ENCODE measurements around the gene AKIRIN2. TPM values are rescaled to one million over a fixed set of nuclear protein-coding genes. Genes with fewer than 3 reads are reported as not detected.

The AKIRIN2 gene
- total and polyA plus RNA-seq, 2 donors (not counting 1 experiment from before 2014, with no cell fraction given) = 82.2 to 108 TPM

GRCh38 chr6:87747646-87748045 lies 45.6 kb upstream of the AKIRIN2 start:
- no peaks in the 10 kb centered on the region for H4K20me1 ChIP-seq (ENCODE audit: control insufficient read depth, insufficient read depth, low read length, poor library complexity, severe bottlenecking)
- CTCF ChIA-PET = no interaction called here
- H2AFZ ChIP-seq (ENCODE audit: insufficient read depth, low read depth, low read length, poor library complexity, severe bottlenecking) = peak overlapping the region; percentile 38
- H3K27ac ChIP-seq (ENCODE audit: low read length in 2 of 2) = no peak overlapping the region
- no peaks in the 10 kb centered on the region for H3K27me3 ChIP-seq (replicated peaks in 1 of 4; ENCODE audit: control extremely low read depth in 1 of 4, control insufficient read depth in 3 of 4, insufficient read depth in 4 of 4, low read length in 3 of 4)
- H3K36me3 ChIP-seq (replicated peaks in 1 of 2; ENCODE audit: control extremely low read depth in 1 of 2, control insufficient read depth in 1 of 2, extremely low read depth in 1 of 2, insufficient read depth in 2 of 2, low read length in 1 of 2) = no peaks in the 10 kb centered on the region
- Mint-ChIP-seq H3K9me3 (ENCODE audit: insufficient read depth) (no peaks in the 10 kb centered on the region), H3K4me3 (no peak overlapping the region), H3K27me3 (no peaks in the 10 kb centered on the region), H3K27ac (peak overlapping the region; percentile 42), H3K4me1 (peaks cover 15% of the 10 kb centered on the region)
- POLR2A ChIA-PET = no interaction called here
- 10% methylated on average over 1 of the region's 1 CpG for WGBS (ENCODE audit: insufficient coverage)
- H3K9me3 ChIP-seq (ENCODE audit: control extremely low read depth in 1 of 3, control insufficient read depth in 2 of 3, insufficient read depth in 1 of 3, low read length in 2 of 3) = peaks cover 0 to 8% (median 3%) of the 10 kb centered on the region in 3 donors
- no peak overlapping the region for H3K4me2 ChIP-seq (replicated peaks; ENCODE audit: low read depth, low read length, poor library complexity, severe bottlenecking)
- no peak for DNase-seq
- TF ChIP-seq CTCF (IDR thresholded peaks at IDR 0.05) = no peak
- no peak for TF ChIP-seq EZH2 (IDR thresholded peaks at IDR 0.05; ENCODE audit: borderline replicate concordance, insufficient read depth, low read depth, low read length, poor library complexity, severe bottlenecking)
- H3K4me1 ChIP-seq (ENCODE audit: control insufficient read depth in 2 of 2, insufficient read depth in 2 of 2, low read length in 2 of 2) = peaks cover 7 to 14% of the 10 kb centered on the region in 2 donors
- intact Hi-C loops (cut with micrococcal nuclease) = no loop called here
- no peak overlapping the region for H3K9ac ChIP-seq (ENCODE audit: low read length)
- ATAC-seq (ENCODE audit: low read depth) = peak; percentile 24
- no peaks in the 10 kb centered on the region for H3K79me2 ChIP-seq (ENCODE audit: control insufficient read depth, insufficient read depth, low read length)
- no peak overlapping the region for H3K4me3 ChIP-seq (ENCODE audit: control extremely low read depth in 1 of 5, extremely low read depth in 1 of 5, insufficient read depth in 1 of 5, low read depth in 2 of 5, low read length in 4 of 5)

- H3K4me2 ChIP-seq (replicated peaks; ENCODE audit: low read depth, low read length, poor library complexity, severe bottlenecking) = no peak overlapping the region
- no CpG with 5 or more reads among the region's 2 CpGs for WGBS (ENCODE audit: insufficient coverage)
- Mint-ChIP-seq H3K4me3 (no peak overlapping the region), H3K27me3 (no peaks in the 10 kb centered on the region), H3K9me3 (ENCODE audit: insufficient read depth) (peaks cover 5% of the 10 kb centered on the region), H3K27ac (no peak overlapping the region), H3K4me1 (peaks cover 29% of the 10 kb centered on the region)
- H3K4me3 ChIP-seq (ENCODE audit: control extremely low read depth in 1 of 5, extremely low read depth in 1 of 5, insufficient read depth in 1 of 5, low read depth in 2 of 5, low read length in 4 of 5) = no peak overlapping the region
- H3K9ac ChIP-seq (ENCODE audit: low read length) = no peak overlapping the region
- DNase-seq (no peak), ATAC-seq (ENCODE audit: low read depth) (no peak)
- no peaks in the 10 kb centered on the region for H3K27me3 ChIP-seq (replicated peaks in 1 of 4; ENCODE audit: control extremely low read depth in 1 of 4, control insufficient read depth in 3 of 4, insufficient read depth in 4 of 4, low read length in 3 of 4)
- ChIA-PET POLR2A (no interaction called here), CTCF (no interaction called here)
- H3K79me2 ChIP-seq (ENCODE audit: control insufficient read depth, insufficient read depth, low read length) = no peaks in the 10 kb centered on the region
- peaks cover 0 to 6% (median 2%) of the 10 kb centered on the region in 3 donors for H3K9me3 ChIP-seq (ENCODE audit: control extremely low read depth in 1 of 3, control insufficient read depth in 2 of 3, insufficient read depth in 1 of 3, low read length in 2 of 3)
- H3K36me3 ChIP-seq (replicated peaks in 1 of 2; ENCODE audit: control extremely low read depth in 1 of 2, control insufficient read depth in 1 of 2, extremely low read depth in 1 of 2, insufficient read depth in 2 of 2, low read length in 1 of 2) = no peaks in the 10 kb centered on the region
- intact Hi-C loops (cut with micrococcal nuclease) = no loop called here
- no peaks in the 10 kb centered on the region for H4K20me1 ChIP-seq (ENCODE audit: control insufficient read depth, insufficient read depth, low read length, poor library complexity, severe bottlenecking)
- H3K4me1 ChIP-seq (ENCODE audit: control insufficient read depth in 2 of 2, insufficient read depth in 2 of 2, low read length in 2 of 2) = peaks cover 19 to 26% of the 10 kb centered on the region in 2 donors
- no peak for TF ChIP-seq CTCF (IDR thresholded peaks at IDR 0.05)
- no peak for TF ChIP-seq EZH2 (IDR thresholded peaks at IDR 0.05; ENCODE audit: borderline replicate concordance, insufficient read depth, low read depth, low read length, poor library complexity, severe bottlenecking)
- no peak overlapping the region for H2AFZ ChIP-seq (ENCODE audit: insufficient read depth, low read depth, low read length, poor library complexity, severe bottlenecking)
- no peak overlapping the region for H3K27ac ChIP-seq (ENCODE audit: low read length in 2 of 2)
Measured at GRCh38 chr6:87745966-87746721, 44.1 kb upstream of the AKIRIN2 start.
